ENCODE results near the gene VWCE. TPM values are rescaled to one million over a fixed set of nuclear protein-coding genes. Genes with fewer than 3 reads are reported as not detected.

VWCE gene
- total RNA-seq, 1 experiment from 2014 or later: 0.41 TPM

DNA sequence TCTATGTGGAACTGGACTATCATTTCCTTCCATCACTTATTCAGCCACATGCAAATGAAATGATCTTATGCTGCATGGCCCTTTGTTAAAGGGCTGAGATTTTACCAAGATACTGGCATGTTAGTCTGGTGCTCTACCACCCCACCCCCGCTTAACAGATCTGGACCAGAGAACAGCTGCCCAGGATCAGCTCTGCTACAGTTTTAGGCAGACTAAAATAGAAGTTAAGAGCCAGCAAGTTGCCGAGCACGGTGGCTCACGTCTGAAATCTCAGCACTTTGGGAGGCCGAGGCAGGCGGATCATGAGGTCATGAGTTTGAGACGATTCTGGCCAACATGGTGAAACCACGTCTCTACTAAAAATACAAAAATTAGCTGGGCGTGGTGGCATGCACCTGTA lies 33.2 kb upstream of the VWCE start:
- H3K9me2 ChIP-seq (ENCODE audit: insufficient read depth): no peaks in the 10 kb centered on the region
- no peak overlapping the region for H2AFZ ChIP-seq
- ChIA-PET POLR2A (ENCODE audit: unreplicated experiment) (no interaction called here), CTCF (no interaction called here)
- TF ChIP-seq, protein P1, sequence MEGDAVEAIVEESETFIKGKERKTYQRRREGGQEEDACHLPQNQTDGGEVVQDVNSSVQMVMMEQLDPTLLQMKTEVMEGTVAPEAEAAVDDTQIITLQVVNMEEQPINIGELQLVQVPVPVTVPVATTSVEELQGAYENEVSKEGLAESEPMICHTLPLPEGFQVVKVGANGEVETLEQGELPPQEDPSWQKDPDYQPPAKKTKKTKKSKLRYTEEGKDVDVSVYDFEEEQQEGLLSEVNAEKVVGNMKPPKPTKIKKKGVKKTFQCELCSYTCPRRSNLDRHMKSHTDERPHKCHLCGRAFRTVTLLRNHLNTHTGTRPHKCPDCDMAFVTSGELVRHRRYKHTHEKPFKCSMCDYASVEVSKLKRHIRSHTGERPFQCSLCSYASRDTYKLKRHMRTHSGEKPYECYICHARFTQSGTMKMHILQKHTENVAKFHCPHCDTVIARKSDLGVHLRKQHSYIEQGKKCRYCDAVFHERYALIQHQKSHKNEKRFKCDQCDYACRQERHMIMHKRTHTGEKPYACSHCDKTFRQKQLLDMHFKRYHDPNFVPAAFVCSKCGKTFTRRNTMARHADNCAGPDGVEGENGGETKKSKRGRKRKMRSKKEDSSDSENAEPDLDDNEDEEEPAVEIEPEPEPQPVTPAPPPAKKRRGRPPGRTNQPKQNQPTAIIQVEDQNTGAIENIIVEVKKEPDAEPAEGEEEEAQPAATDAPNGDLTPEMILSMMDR (conservative IDR thresholded peaks at IDR 0.05): no peak
- no peak for TF ChIP-seq EZH2 (IDR thresholded peaks at IDR 0.05; ENCODE audit: low read depth)
- no peak overlapping the region for H3K27ac ChIP-seq
- H4K20me1 ChIP-seq (ENCODE audit: insufficient read depth): peaks cover 54% of the 10 kb centered on the region
- DNase-seq: no peak
- intact Hi-C loops (cut with micrococcal nuclease; ENCODE audit: unreplicated experiment): no loop called here
- H3K4me1 ChIP-seq (replicated peaks; ENCODE audit: insufficient read depth): peaks cover 18% of the 10 kb centered on the region
- no peaks in the 10 kb centered on the region for H3K27me3 ChIP-seq (ENCODE audit: insufficient read depth, low read depth)
- BruUV-seq (replicated peaks): no TSS peak
- peaks cover 6% of the 10 kb centered on the region for H3F3A ChIP-seq (ENCODE audit: insufficient read depth, low read depth)
- H3K79me2 ChIP-seq (ENCODE audit: low read depth): peaks cover 73% of the 10 kb centered on the region
- no peak overlapping the region for H3K4me3 ChIP-seq
- H3K4me2 ChIP-seq: no peak overlapping the region
- H3K36me3 ChIP-seq (ENCODE audit: low read depth): peaks cover 40% of the 10 kb centered on the region
- H3K9me3 ChIP-seq (ENCODE audit: insufficient read depth, low read depth): no peaks in the 10 kb centered on the region

DNA sequence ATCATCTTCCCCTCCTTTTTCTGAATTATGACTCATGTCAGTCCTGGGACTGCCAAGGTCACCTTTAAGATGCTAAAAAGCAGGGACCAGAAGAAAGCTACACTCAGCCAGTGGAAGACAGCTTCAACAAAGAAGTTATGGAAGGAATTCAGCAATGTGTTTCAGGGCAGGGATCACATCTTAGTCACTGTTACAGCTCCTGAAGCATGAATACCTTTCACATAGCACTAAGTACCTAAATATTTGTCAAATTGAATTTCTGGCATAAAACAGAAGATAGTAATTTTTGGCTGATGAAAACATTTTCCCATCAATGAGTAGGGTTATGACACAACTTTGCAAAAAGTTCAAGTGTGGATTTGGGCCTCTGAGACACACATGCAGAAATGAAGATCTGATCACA lies 32.6 kb upstream of the VWCE start:
- no peaks in the 10 kb centered on the region for H3K9me2 ChIP-seq (ENCODE audit: insufficient read depth)
- no peak overlapping the region for H3K4me3 ChIP-seq
- peaks cover 47% of the 10 kb centered on the region for H3K36me3 ChIP-seq (ENCODE audit: low read depth)
- ChIA-PET POLR2A (ENCODE audit: unreplicated experiment) (interaction anchor here (0.6 to 0.7 kb wide), 4 partner anchors 28 to 65 kb away, joined by 3 to 27 read pairs (median 10); partner anchors contain the start of genes CYB561A3 and TMEM216), CTCF (interaction anchor here (0.5 to 0.9 kb wide), 2 partner anchors 8 to 30 kb away, joined by 3 to 4 read pairs; no protein-coding TSS in a partner anchor)
- peaks cover 54% of the 10 kb centered on the region for H4K20me1 ChIP-seq (ENCODE audit: insufficient read depth)
- H3F3A ChIP-seq (ENCODE audit: insufficient read depth, low read depth): peaks cover 5% of the 10 kb centered on the region; the same call in 1 of the 2 replicates
- no peak overlapping the region for H3K4me2 ChIP-seq
- H3K9me3 ChIP-seq (ENCODE audit: insufficient read depth, low read depth): no peaks in the 10 kb centered on the region
- no peaks in the 10 kb centered on the region for H3K27me3 ChIP-seq (ENCODE audit: insufficient read depth, low read depth)
- TF ChIP-seq, protein P1 (conservative IDR thresholded peaks at IDR 0.05): no peak
- no peak for TF ChIP-seq EZH2 (IDR thresholded peaks at IDR 0.05; ENCODE audit: low read depth)
- no peak for DNase-seq
- no peak overlapping the region for H3K27ac ChIP-seq
- no peak overlapping the region for H2AFZ ChIP-seq
- no TSS peak for BruUV-seq (replicated peaks)
- peaks cover 18% of the 10 kb centered on the region for H3K4me1 ChIP-seq (replicated peaks; ENCODE audit: insufficient read depth)
- peaks cover 70% of the 10 kb centered on the region for H3K79me2 ChIP-seq (ENCODE audit: low read depth)
- intact Hi-C loops (cut with micrococcal nuclease; ENCODE audit: unreplicated experiment): no loop called here

- H3K9me3 ChIP-seq (ENCODE audit: insufficient read depth, low read depth): no peaks in the 10 kb centered on the region
- H3K4me1 ChIP-seq (replicated peaks; ENCODE audit: insufficient read depth): 0 out of 2 replicates have a peak, but pooled peaks cover 6% of the 10 kb centered on the region
- no peak overlapping the region for H3K4me2 ChIP-seq
- no peak overlapping the region for H3K4me3 ChIP-seq
- BruUV-seq (replicated peaks): no TSS peak
- ChIA-PET POLR2A (ENCODE audit: unreplicated experiment) (no interaction called here), CTCF (no interaction called here)
- peaks cover 52% of the 10 kb centered on the region for H3K79me2 ChIP-seq (ENCODE audit: low read depth)
- no peak for DNase-seq
- peaks cover 5% of the 10 kb centered on the region; the same call in 1 of the 2 replicates for H3F3A ChIP-seq (ENCODE audit: insufficient read depth, low read depth)
- intact Hi-C loops (cut with micrococcal nuclease; ENCODE audit: unreplicated experiment): no loop called here
- H2AFZ ChIP-seq: no peak overlapping the region
- TF ChIP-seq, protein P1 (conservative IDR thresholded peaks at IDR 0.05): no peak
- no peak for TF ChIP-seq EZH2 (IDR thresholded peaks at IDR 0.05; ENCODE audit: low read depth)
- H4K20me1 ChIP-seq (ENCODE audit: insufficient read depth): peaks cover 45% of the 10 kb centered on the region
- peaks cover 58% of the 10 kb centered on the region for H3K36me3 ChIP-seq (ENCODE audit: low read depth)
- no peak overlapping the region for H3K27ac ChIP-seq
- no peaks in the 10 kb centered on the region for H3K9me2 ChIP-seq (ENCODE audit: insufficient read depth)
- H3K27me3 ChIP-seq (ENCODE audit: insufficient read depth, low read depth): no peaks in the 10 kb centered on the region
Observed at GRCh38 chr11:61325649-61326414, 30.7 kb upstream of the VWCE start.

Measured in PC-9 (cell line).